Gastroesophageal sphincter (tissue), 3 donors: Measurements from ENCODE around the gene TMEM165.

Experiments
- EP300 ChIP-seq: sonication (generic); formaldehyde crosslinking; IDR thresholded peaks from one replicate; pipeline ENCODE4 v1.6.1; 2017; ENCODE audit warnings: antibody characterized with exemption, mild to moderate bottlenecking
- POLR2A ChIP-seq, 2 donors: fragments of 450-650 bp; IDR thresholded peaks; one replicate each; pipeline ENCODE4 v1.6.1; 2017; ENCODE audit warnings: antibody characterized with exemption in 2 of 2, mild to moderate bottlenecking in 2 of 2, moderate library complexity in 1 of 2
- POLR2AphosphoS5 ChIP-seq: sonication (generic); formaldehyde crosslinking; IDR thresholded peaks from one replicate; pipeline ENCODE4 v1.6.1; 2017; ENCODE audit warnings: antibody characterized with exemption
- TF ChIP-seq, protein P1 (sequence below), 4 experiments: fragments of 200-600 bp in 2 of 4; fragments of 450-650 bp in 2 of 4; sonication (generic) in 1 of 4; IDR thresholded peaks; one replicate each; pipeline ENCODE4 v1.5.1; 2017 to 2019; ENCODE audit warnings: antibody characterized with exemption in 4 of 4, mild to moderate bottlenecking in 2 of 4, moderate library complexity in 2 of 4

DNA sequence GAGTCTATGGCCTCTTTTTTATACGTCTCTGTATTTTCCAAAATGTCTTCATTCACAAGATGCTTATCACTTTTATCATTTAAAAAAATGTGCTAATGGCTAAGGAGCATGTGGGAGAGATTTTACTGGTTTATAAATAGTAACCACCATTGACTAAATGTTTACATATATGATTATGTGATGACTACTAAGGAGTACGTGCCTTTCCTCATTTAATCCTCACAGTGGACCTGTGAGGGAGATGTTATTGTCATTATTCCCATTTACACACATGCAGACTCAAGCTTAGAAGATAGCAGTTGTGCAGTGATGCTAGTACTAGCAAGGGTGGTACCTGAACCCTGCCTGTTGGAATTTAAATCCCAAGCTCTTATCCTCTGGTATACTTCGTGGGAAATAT lies 47.3 kb upstream of the TMEM165 start:
- TF ChIP-seq, protein P1, sequence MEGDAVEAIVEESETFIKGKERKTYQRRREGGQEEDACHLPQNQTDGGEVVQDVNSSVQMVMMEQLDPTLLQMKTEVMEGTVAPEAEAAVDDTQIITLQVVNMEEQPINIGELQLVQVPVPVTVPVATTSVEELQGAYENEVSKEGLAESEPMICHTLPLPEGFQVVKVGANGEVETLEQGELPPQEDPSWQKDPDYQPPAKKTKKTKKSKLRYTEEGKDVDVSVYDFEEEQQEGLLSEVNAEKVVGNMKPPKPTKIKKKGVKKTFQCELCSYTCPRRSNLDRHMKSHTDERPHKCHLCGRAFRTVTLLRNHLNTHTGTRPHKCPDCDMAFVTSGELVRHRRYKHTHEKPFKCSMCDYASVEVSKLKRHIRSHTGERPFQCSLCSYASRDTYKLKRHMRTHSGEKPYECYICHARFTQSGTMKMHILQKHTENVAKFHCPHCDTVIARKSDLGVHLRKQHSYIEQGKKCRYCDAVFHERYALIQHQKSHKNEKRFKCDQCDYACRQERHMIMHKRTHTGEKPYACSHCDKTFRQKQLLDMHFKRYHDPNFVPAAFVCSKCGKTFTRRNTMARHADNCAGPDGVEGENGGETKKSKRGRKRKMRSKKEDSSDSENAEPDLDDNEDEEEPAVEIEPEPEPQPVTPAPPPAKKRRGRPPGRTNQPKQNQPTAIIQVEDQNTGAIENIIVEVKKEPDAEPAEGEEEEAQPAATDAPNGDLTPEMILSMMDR (IDR thresholded peaks at IDR 0.05) = no peak
- TF ChIP-seq POLR2A (IDR thresholded peaks at IDR 0.05) (no peak), POLR2AphosphoS5 (no peak), EP300 (no peak)
